ENCODE measurements around the gene FILIP1.

The FILIP1 gene

DNA sequence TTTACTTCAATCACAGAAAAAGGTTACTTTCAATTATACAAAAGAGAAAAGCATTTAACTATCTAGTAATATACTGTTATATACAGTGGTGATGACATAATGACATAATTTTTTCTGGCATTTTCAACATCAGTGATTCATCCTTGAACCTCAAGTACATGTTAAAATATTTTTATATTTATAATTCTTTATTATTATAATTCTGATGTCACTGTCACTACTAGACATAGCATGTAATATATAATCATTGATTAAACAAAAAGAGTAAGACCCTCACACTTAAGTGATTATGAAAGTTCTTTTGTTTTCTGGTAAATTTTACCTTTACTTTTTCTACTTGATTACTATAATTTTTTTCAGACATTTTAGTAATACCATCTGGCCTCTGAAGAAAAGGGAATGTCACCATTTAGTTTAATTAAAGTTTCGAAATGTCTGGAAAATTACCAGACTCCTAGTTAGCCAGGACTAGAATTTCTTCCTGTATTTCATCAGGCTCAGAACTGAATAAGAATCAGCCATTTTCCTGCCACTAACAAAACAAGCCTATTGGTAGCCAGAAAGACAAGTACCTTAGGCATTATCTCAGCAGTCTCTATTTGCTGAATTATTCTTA lies 71.5 kb downstream of the FILIP1 start:
- H3K4me3 ChIP-seq (ENCODE audit: low read depth, low read length): no peak overlapping the region
- TF ChIP-seq, protein P1, sequence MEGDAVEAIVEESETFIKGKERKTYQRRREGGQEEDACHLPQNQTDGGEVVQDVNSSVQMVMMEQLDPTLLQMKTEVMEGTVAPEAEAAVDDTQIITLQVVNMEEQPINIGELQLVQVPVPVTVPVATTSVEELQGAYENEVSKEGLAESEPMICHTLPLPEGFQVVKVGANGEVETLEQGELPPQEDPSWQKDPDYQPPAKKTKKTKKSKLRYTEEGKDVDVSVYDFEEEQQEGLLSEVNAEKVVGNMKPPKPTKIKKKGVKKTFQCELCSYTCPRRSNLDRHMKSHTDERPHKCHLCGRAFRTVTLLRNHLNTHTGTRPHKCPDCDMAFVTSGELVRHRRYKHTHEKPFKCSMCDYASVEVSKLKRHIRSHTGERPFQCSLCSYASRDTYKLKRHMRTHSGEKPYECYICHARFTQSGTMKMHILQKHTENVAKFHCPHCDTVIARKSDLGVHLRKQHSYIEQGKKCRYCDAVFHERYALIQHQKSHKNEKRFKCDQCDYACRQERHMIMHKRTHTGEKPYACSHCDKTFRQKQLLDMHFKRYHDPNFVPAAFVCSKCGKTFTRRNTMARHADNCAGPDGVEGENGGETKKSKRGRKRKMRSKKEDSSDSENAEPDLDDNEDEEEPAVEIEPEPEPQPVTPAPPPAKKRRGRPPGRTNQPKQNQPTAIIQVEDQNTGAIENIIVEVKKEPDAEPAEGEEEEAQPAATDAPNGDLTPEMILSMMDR (IDR thresholded peaks at IDR 0.05; ENCODE audit: borderline replicate concordance, insufficient read depth, low read depth, low read length): no peak

DNA sequence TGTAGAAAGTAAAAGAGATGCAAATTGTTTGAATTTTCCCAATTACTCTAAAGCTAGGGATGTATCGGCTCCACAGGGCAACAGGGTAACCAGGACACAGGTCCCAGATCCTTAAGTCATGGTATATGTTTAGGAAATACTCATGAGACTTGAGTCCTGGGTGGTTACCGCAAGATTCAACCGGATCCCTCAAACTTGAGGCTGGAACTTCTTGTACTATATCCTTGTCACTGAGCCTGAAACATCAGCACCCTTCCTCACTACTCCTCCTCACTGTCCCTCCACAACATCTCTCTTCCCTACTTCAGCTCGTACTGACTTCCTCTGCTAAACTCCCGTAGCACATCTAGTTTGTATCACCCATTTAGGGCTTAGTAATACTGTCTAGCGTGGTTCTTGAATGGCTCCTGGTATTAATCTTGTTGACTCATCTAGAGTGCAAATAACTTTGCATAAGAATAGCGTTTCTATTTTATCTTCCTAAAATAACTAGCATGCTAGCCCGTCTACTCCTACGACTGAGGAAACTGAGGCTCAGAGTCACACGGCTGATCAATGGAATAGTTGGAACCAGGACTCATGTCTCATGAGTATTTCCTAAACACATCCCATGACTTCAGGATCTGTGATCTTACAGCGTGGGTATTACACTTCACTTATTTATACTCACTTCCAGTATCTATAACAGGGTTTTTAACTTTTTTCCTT lies 72.1 kb downstream of the FILIP1 start:
- TF ChIP-seq, protein P1 (IDR thresholded peaks at IDR 0.05; ENCODE audit: borderline replicate concordance, insufficient read depth, low read depth, low read length): no peak
- H3K4me3 ChIP-seq (ENCODE audit: low read depth, low read length): no peak overlapping the region

DNA sequence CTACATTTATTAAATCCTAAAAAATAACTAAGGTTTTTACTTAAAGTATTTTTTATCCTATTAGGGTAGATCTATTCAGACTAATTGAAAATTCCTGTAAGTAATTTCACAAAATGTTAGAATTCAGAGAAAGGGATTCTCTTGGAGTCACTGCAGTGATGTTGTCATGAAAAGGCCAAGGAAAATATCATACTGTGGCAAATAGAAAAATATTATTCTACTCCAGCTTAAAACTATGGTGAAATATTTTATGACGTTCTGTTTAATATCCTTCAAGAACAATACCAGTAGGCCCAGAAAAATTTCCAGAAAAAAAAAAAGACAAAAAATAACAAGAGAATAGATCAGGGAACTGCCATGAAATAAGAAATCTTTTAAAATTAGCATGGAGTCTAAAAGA lies 73.6 kb downstream of the FILIP1 start:
- TF ChIP-seq, protein P1 (IDR thresholded peaks at IDR 0.05; ENCODE audit: borderline replicate concordance, insufficient read depth, low read depth, low read length): no peak
- H3K4me3 ChIP-seq (ENCODE audit: low read depth, low read length): no peak overlapping the region

DNA sequence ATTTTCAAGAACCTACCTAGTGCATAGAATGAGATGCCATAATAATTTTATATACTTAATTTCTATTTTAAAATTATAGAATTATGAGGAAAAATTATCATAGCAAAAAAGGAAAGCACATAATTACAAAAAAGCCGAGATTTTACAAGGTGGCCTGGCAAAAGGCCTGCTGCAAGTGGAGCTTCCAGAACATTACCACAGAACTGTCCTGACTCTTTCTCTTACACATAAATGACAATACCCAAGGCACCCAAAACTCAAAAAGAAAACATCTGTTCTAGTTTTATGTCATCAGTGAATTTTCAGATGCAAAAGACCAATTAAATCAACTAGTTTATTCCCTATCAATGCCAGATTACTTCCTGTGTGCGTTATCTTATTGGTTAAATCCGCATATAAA lies 74.2 kb downstream of the FILIP1 start:
- TF ChIP-seq, protein P1 (IDR thresholded peaks at IDR 0.05; ENCODE audit: borderline replicate concordance, insufficient read depth, low read depth, low read length): no peak
- H3K4me3 ChIP-seq (ENCODE audit: low read depth, low read length): no peak overlapping the region

DNA sequence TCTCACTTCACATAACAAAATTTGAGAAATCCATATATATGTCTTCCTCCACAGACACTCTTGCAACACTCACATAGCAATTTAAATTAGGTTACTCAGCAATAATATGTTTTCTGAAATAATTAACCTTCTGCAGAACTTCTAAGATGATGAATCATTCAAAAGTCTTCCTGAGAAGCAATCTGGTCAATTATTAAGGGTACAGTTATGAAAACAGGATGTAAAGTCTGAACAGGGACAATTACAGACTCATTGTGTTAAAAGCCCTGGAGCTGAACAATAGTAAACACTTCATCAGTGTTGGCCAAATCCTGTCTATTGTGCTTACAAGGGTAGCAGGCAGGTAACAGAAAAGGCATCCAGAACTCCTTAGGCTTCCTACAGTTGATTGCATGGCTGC lies 75.4 kb downstream of the FILIP1 start:
- TF ChIP-seq, protein P1 (IDR thresholded peaks at IDR 0.05; ENCODE audit: borderline replicate concordance, insufficient read depth, low read depth, low read length): no peak
- H3K4me3 ChIP-seq (ENCODE audit: low read depth, low read length): no peak overlapping the region

DNA sequence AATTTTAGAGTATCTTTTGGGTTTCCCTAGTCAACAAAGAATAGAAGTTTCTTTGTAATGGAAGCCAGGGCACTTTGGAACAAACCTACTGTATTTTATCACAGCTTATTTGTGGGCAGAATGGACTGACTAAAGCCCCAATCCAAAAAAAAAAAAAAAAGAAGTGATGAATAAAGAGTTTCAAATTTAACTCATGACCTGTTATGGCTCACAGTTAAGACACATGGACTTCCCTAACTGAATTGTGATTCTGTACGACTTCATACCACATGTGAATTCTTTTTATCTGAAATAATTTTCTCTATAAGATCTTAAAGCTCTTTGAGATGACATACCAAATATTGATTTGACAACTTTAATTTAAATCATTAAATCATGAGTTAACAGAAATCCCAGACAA lies 77.2 kb downstream of the FILIP1 start:
- H3K4me3 ChIP-seq (ENCODE audit: low read depth, low read length): no peak overlapping the region
- TF ChIP-seq, protein P1 (IDR thresholded peaks at IDR 0.05; ENCODE audit: borderline replicate concordance, insufficient read depth, low read depth, low read length): no peak

DNA sequence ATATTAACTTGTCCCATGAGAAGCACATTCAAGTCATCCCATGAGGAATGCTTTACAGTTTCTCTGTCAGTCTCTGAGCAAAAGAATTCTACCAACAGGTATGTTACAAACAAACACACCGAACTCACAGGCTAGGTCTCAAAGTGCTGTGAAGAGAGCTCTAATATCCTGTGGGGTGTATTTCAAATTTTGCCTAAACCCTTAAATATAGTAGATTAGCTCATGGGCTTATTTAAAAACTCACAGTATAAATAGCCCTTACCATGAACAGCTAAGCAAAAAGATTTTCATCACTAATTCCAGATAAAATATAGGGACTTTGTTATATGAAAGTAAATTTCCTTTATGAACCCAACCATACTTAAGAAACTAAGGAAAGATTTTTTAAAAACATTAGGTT lies 77.8 kb downstream of the FILIP1 start:
- H3K4me3 ChIP-seq (ENCODE audit: low read depth, low read length): no peak overlapping the region
- TF ChIP-seq, protein P1 (IDR thresholded peaks at IDR 0.05; ENCODE audit: borderline replicate concordance, insufficient read depth, low read depth, low read length): no peak

Measured in GM12875 (cell line).